Upper lobe of left lung (tissue), 4 donors: ENCODE data around the gene GLP2R.

ENCODE experiments used
- POLR2A ChIP-seq, 4 donors: fragments of 450-650 bp; IDR thresholded peaks; one replicate each; pipeline ENCODE4 v1.5.1; 2016 to 2017; ENCODE audit warnings: antibody characterized with exemption in 4 of 4, mild to moderate bottlenecking in 2 of 4
- POLR2AphosphoS5 ChIP-seq, 2 donors: sonication (generic); formaldehyde crosslinking; IDR thresholded peaks; one replicate each; pipeline ENCODE4 v1.5.1; 2017; ENCODE audit warnings: antibody characterized with exemption in 2 of 2
- TF ChIP-seq, protein P1 (sequence below), 6 experiments: fragments of 450-650 bp in 4 of 6; fragments of 200-600 bp in 2 of 6; sonication (generic) in 2 of 6; IDR thresholded peaks; one replicate each; pipeline ENCODE4 v1.5.1; 2016 to 2019; ENCODE audit warnings: antibody characterized with exemption in 6 of 6

GRCh38 chr17:9907131-9907530 is 81.4 kb downstream of the GLP2R start:
- TF ChIP-seq, protein P1, sequence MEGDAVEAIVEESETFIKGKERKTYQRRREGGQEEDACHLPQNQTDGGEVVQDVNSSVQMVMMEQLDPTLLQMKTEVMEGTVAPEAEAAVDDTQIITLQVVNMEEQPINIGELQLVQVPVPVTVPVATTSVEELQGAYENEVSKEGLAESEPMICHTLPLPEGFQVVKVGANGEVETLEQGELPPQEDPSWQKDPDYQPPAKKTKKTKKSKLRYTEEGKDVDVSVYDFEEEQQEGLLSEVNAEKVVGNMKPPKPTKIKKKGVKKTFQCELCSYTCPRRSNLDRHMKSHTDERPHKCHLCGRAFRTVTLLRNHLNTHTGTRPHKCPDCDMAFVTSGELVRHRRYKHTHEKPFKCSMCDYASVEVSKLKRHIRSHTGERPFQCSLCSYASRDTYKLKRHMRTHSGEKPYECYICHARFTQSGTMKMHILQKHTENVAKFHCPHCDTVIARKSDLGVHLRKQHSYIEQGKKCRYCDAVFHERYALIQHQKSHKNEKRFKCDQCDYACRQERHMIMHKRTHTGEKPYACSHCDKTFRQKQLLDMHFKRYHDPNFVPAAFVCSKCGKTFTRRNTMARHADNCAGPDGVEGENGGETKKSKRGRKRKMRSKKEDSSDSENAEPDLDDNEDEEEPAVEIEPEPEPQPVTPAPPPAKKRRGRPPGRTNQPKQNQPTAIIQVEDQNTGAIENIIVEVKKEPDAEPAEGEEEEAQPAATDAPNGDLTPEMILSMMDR (IDR thresholded peaks at IDR 0.05) = no peak
- TF ChIP-seq POLR2AphosphoS5 (IDR thresholded peaks at IDR 0.05) (no peak), POLR2A (IDR thresholded peaks at IDR 0.05) (no peak)
